ENCODE measurements around the gene ARPC1B.
"Not testable (repeated sequence)": the region's sequence is repeated elsewhere in the genome, so short reads cannot be mapped to it uniquely, and the experiment has no call there.

Gene ARPC1B

DNA sequence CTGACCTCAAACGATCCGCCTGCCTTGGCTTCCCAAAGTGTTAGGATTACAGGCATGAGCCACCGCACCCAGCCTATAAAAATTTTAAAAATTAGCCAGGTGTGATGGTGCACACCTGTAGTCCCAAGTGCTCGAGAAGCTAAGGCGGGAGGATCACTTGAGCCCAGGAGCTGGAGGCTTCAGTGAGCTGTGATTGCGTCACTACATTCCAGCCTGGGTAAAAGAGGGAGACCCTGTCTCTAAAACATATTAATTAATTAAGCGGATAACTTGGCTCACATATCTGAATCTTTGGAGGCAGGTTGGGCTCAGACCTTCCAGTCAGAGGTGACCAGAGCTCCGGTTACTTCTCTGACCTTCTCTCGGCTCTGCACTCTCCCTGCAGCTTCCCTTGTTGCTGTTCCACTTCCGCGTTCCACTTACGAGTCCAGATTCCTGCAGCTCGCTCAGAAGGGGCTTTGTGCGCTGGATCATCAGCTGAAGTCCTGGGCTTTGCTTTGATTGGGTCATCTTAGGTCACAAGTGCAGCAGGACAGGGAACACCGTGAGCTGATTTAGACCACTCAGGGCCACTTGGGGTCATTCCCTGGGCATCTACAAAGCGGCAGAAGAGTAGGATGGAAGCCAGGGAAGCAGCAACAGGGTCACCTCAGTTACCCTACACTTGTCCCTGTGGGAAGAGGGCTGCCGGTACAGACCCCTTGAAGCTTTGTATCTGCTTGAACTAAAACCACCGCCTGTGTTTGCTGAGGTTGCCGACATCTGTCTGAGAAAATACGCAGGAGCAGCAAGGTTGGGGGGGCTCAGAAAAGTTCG lies 2.0 kb upstream of the ARPC1B start:
- DNase-seq (ENCODE audit: low spot score), result no peak
- TF ChIP-seq, protein P1, sequence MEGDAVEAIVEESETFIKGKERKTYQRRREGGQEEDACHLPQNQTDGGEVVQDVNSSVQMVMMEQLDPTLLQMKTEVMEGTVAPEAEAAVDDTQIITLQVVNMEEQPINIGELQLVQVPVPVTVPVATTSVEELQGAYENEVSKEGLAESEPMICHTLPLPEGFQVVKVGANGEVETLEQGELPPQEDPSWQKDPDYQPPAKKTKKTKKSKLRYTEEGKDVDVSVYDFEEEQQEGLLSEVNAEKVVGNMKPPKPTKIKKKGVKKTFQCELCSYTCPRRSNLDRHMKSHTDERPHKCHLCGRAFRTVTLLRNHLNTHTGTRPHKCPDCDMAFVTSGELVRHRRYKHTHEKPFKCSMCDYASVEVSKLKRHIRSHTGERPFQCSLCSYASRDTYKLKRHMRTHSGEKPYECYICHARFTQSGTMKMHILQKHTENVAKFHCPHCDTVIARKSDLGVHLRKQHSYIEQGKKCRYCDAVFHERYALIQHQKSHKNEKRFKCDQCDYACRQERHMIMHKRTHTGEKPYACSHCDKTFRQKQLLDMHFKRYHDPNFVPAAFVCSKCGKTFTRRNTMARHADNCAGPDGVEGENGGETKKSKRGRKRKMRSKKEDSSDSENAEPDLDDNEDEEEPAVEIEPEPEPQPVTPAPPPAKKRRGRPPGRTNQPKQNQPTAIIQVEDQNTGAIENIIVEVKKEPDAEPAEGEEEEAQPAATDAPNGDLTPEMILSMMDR (IDR thresholded peaks at IDR 0.05; ENCODE audit: extremely low read depth, missing control alignments), result no peak

DNA sequence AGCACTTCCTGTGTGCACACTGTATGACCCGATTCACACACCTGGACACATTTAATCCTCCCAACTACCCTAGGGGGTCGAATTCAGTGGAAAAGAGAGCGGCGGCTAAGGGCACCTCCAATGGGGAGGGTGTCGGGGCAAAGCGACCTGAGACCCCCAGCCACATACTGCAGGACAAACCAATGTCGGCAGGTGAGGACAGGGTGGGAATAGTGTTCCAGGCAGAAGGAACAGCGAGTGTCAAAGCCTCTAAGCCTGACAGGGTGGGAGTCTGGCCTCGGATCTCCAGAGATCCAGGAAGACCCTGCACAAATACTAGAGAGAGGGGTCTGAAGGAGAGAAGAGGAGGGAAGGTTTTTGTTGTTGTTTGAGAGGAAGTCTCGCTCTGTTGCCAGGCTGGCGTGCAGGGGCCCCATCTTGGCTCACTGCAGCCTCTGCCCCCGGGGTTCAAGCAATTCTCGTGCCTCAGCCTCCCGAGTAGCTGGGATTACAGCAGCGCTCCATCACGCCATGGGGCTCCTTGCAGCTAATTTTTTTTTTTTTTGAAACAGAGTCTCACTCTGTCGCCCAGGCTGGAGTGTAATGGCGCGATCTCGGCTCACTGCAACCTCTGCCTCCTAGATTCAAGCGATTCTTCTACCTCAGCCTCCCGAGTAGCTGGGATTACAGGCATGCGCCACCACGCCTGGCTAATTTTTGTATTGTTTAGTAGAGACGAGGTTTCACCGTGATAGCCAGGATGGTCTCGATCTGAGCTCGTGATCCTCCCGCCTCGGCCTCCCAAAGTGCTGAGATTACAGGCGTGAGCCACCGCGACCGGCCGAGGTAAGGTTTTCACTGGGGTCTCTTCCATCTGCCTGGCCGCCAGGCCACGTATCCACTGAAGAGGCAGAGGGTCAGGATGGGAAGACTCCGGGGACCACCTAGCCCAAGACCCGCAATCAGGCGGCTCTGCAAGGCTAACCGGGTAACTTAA lies 1.2 kb upstream of the ARPC1B start:
- DNase-seq (ENCODE audit: low spot score), result no peak
- TF ChIP-seq, protein P1 (IDR thresholded peaks at IDR 0.05; ENCODE audit: extremely low read depth, missing control alignments), result no peak

DNA sequence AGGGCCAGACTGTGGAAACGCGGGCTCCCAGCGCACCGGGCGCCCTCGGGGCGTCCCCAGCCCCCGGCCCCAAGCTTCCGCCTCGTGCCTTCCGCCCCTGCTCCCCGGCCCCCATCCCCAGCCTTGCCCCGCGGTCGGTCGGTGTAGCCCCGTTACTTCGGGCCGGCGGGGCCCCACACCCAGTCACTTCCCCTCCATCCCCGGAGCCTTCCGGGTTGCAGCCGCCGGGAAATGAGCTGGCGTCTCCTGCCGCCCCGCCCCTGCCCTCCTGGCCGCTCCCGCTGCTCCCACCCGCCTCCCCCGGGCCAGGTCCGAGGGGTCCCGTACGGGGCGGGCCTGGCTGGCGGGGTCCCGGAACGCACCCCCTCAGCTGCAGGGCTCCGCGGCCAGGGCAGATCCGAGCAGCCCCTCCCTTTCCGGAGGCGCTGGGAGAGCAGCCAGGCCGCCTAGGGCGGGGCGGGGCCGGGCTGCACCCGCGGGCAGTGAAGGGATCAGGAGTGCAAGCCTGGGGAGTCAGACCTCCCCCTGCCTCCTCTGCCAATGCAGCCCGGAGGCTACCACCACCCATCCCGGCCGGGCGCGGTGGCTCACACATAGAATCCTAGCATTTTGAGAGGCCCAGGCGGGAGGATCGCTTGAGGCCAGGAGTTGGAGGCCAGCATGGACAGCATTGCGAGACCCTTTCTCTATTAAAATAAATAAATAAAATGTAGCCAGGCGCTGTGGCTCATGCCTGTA lies 709 bp downstream of the ARPC1B start:
- DNase-seq (ENCODE audit: low spot score), result peak; percentile 87
- TF ChIP-seq, protein P1 (IDR thresholded peaks at IDR 0.05; ENCODE audit: extremely low read depth, missing control alignments), result no peak

DNA sequence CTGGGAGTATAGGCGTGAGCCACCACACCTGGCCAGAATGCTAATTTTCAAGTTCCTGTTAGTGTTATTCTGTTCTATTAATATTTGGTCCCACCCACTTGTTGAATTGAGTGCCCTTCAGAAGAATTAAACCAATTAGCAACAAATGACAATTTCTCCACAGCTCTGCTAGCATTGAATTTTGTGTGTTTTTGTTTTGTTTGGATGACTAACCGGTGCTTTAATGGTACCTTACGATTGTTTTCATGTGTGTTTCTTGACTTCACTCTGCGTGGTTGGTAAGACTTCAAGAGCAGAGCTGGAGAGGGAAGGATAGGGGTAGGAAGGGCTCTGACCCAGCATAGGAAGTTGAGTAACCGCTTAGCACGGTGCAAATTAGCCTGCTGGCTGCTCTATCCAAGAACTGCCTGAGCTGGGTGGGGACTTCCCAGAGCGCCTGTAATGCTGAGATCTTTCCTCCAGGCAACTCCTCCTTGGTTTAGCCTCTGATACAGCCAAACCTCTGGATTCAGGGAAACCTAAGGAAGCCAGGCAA lies 4.6 kb downstream of the ARPC1B start:
- TF ChIP-seq, protein P1 (IDR thresholded peaks at IDR 0.05; ENCODE audit: extremely low read depth, missing control alignments), result no peak
- DNase-seq (ENCODE audit: low spot score), result peak; percentile 63

DNA sequence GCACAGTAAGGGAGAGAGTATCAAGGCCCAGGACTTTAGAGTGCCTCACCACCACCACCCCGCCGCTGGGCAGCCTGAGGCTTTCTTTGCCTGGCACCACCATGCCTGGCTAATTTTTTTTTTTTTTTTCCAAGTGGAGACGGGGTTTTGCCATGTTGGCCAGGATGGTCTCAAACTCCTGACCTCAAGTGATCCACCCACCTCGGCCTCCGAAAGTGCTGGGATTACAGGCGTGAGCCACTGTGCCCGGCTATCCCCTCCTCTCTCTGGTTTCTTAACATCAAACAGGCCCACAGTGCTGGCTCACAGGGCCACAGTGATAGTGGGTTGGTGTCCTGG lies 5.1 kb downstream of the ARPC1B start:
- not testable (repeated sequence) for DNase-seq (ENCODE audit: low spot score)

DNA sequence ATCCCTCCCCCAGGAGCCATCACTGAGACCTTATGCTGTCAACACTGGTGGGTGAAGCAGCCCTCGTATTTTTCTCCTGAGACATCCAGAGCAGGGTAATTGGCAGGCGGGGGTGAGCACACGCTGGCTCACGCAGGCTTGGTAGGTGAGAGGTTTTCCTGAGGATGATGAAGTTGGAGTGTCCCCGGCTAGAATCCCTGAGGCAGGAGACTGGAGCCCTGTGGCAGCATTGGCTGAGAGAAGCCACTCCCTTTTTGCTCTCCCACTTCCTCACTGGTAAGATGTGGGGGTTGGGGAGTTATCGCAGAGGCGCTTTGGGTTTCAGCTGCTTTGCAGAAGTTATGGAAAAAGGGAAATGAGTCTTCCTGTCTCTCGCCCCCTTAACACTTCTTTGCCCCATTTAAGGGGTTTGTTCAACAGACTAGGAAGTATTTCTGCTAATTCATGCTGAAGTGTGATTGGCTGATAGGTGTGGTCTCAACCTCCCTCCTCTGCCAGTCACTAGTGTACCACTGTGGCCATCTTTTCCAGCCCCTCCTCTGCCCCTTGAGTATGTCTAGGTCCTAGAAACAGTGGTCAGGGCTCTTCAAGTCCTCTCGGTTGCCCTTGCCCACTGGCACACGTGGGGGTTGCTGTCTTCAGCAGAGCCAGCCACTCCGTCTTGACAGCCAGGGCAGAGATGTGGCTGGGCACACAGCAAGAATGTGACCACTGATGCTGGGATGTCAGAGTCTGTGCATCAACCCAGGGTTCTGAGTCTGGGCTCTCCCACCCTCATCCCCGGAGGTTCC lies 5.7 kb downstream of the ARPC1B start:
- DNase-seq (ENCODE audit: low spot score), result peak; percentile 78
- TF ChIP-seq, protein P1 (IDR thresholded peaks at IDR 0.05; ENCODE audit: extremely low read depth, missing control alignments), result no peak

All from GM20000 (cell line).